ENCODE data around the gene MACROD1. TPM values are rescaled to one million over a fixed set of nuclear protein-coding genes. Genes with fewer than 3 reads are reported as not detected.

Gene MACROD1
- total RNA-seq, 4 donors from 2014 or later: 30.6 to 45.0 (median 35.0) TPM

DNA sequence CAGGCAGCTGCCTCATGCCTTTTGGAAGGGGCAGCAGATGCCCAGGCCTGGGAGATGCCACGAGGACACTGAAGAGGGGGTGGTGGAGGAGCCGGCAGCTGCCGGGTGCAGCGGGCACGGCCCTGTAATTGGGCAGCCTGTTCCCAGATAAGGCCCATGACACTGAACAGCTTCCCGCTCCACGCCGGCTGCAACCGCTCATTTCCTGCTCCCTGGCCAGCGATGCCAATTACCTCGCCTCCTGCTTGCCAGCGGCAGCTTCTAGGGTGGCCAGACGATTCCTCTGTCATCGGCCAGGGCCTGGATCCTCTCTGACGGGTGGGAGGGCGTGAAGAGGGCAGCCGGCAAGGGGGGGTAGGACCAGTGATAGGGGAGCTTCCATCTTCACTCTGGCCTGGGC, 107.4 kb downstream of the MACROD1 start:
- peaks cover 0 to 76% (median 32%) of the 10 kb centered on the region in 4 donors for H3K4me1 ChIP-seq
- H3K9me3 ChIP-seq: no peaks in the 10 kb centered on the region
- 75 to 76% methylated on average over 16 of the region's 17 CpGs for WGBS, 2 donors
- H3K4me3 ChIP-seq: no peak overlapping the region
- peaks cover 0 to 7% of the 10 kb centered on the region in 2 donors for H3K27me3 ChIP-seq
- peak overlapping the region in 2 of 4 donors; percentile 61 to 78 for H3K27ac ChIP-seq
- no peak for DNase-seq (ENCODE audit: low spot score in 2 of 2)
- TF ChIP-seq POLR2A (IDR thresholded peaks at IDR 0.05) (no peak), EP300 (IDR thresholded peaks at IDR 0.05) (no peak)
- TF ChIP-seq, protein P1, sequence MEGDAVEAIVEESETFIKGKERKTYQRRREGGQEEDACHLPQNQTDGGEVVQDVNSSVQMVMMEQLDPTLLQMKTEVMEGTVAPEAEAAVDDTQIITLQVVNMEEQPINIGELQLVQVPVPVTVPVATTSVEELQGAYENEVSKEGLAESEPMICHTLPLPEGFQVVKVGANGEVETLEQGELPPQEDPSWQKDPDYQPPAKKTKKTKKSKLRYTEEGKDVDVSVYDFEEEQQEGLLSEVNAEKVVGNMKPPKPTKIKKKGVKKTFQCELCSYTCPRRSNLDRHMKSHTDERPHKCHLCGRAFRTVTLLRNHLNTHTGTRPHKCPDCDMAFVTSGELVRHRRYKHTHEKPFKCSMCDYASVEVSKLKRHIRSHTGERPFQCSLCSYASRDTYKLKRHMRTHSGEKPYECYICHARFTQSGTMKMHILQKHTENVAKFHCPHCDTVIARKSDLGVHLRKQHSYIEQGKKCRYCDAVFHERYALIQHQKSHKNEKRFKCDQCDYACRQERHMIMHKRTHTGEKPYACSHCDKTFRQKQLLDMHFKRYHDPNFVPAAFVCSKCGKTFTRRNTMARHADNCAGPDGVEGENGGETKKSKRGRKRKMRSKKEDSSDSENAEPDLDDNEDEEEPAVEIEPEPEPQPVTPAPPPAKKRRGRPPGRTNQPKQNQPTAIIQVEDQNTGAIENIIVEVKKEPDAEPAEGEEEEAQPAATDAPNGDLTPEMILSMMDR (IDR thresholded peaks at IDR 0.05): no peak
- H3K36me3 ChIP-seq: no peaks in the 10 kb centered on the region

DNA sequence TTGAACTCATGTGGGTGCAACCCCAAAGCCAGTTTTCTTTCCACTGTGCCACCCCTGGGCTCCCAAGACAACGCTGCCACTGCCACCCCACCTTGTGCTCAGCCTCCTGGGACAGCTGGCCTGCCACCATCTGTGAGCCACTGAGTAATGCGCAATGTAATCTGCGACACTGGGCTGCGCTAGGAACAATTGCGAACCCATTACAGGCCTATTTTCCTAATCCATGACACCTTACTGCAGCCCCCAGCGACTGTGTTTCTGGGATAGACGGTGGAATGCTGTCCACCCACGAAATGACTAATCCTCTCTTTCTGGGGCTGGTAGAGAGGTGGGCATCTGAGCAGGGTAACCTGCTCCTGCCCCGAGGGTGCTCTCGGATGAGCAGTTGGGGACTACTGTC, 108.0 kb downstream of the MACROD1 start:
- H3K27me3 ChIP-seq: peaks cover 0 to 7% of the 10 kb centered on the region in 2 donors
- H3K4me3 ChIP-seq: no peak overlapping the region
- no peaks in the 10 kb centered on the region for H3K9me3 ChIP-seq
- 86 to 94% methylated on average over 7 to 10 of the region's 10 CpGs for WGBS, 2 donors
- TF ChIP-seq POLR2A (IDR thresholded peaks at IDR 0.05) (no peak), EP300 (IDR thresholded peaks at IDR 0.05) (no peak)
- TF ChIP-seq, protein P1 (IDR thresholded peaks at IDR 0.05): no peak
- peak overlapping the region in 2 of 4 donors; percentile 78 to 87 for H3K27ac ChIP-seq
- no peak for DNase-seq (ENCODE audit: low spot score in 2 of 2)
- H3K36me3 ChIP-seq: no peaks in the 10 kb centered on the region
- peaks cover 0 to 82% (median 35%) of the 10 kb centered on the region in 4 donors for H3K4me1 ChIP-seq

DNA sequence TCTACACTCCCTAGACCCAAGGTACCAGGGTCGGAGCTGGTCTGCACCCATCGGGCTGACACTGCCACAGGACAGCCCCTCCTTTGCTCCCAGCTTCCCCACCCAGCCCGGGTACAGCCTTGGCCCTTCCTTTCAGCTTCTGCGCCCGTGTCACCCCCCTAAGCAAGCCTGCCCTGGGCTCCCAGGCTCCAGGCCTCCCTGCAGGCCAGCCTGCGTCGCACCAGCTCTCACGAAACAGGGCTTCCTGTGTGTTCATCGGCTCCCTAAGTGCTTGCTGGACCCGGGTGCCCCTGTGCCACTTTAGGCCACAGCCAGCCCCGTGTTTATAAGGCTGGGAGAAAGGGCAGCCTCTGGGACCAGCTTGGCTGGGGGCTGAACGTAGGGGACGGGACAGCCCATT, 109.1 kb downstream of the MACROD1 start:
- H3K9me3 ChIP-seq: no peaks in the 10 kb centered on the region
- peaks cover 0 to 7% of the 10 kb centered on the region in 2 donors for H3K27me3 ChIP-seq
- TF ChIP-seq, protein P1 (IDR thresholded peaks at IDR 0.05): no peak
- TF ChIP-seq POLR2A (IDR thresholded peaks at IDR 0.05): no peak
- TF ChIP-seq EP300 (IDR thresholded peaks at IDR 0.05): no peak
- WGBS, 2 donors: 40 to 58% methylated on average over 5 to 12 of the region's 13 CpGs
- peaks cover 0 to 83% (median 35%) of the 10 kb centered on the region in 4 donors for H3K4me1 ChIP-seq
- H3K27ac ChIP-seq: peak overlapping the region; percentile 10 to 87 (median 72)
- H3K4me3 ChIP-seq: no peak overlapping the region
- H3K36me3 ChIP-seq: no peaks in the 10 kb centered on the region
- DNase-seq (ENCODE audit: low spot score in 2 of 2): no peak

DNA sequence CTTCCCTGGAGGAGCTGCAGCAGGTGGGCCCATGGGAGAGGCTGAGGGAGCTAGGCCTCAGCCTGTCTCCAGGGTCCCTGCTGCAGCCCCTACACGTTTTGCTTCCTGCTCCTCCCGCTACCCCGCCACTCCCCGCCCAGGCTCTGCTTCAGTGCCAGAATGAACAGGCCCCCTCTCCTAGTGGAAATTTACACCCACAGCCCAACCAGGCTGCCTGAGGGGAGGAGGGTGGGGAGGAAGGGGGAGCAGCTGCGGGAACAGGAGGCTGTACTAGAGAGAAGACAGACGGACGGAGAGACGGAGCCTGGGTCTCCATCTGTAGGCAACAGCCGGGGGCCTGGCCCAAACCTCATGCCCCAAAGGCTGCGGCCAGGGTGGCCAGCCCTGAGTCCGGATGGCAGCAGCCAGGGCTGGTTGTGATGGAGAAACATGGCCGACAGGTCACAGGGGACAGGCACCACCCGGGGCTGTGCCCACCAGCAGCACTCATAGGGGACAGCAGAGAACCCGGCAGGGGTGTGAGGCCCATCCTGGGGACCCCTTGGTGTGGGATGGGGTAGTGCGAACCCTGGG, 109.6 kb downstream of the MACROD1 start:
- DNase-seq (ENCODE audit: low spot score in 2 of 2): no peak
- no peak overlapping the region for H3K4me3 ChIP-seq
- H3K4me1 ChIP-seq: peaks cover 0 to 80% (median 34%) of the 10 kb centered on the region in 4 donors
- peak overlapping the region in 3 of 4 donors; percentile 67 to 87 (median 78) for H3K27ac ChIP-seq
- H3K9me3 ChIP-seq: no peaks in the 10 kb centered on the region
- WGBS, 2 donors: 45 to 55% methylated on average over 12 to 15 of the region's 15 CpGs
- peaks cover 0 to 2% of the 10 kb centered on the region in 2 donors for H3K27me3 ChIP-seq
- no peaks in the 10 kb centered on the region for H3K36me3 ChIP-seq
- TF ChIP-seq POLR2A (IDR thresholded peaks at IDR 0.05) (no peak), EP300 (IDR thresholded peaks at IDR 0.05) (no peak)
- TF ChIP-seq, protein P1 (IDR thresholded peaks at IDR 0.05): no peak

DNA sequence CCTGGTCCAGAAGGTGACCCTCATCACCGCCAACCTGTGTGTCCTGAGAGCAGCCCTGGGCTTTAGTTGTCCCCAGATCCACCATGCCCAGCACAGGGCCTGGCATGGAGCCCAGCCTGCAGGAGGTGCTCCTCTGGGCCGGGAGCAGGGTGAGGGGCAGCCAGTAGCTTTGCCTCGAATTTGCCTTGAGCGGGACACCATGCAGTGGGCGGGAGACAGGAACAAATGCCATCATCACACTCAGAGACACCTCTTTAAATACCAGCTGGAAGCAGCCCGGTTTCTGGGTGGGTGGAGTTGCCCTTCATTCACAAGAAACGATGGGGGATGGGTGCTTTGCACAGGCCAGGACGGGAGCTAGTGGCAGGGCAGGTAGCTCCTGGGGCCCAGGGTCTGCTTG, 110.8 kb downstream of the MACROD1 start:
- WGBS, 2 donors: 42 to 48% methylated on average over 6 to 8 of the region's 8 CpGs
- peaks cover 0 to 76% (median 29%) of the 10 kb centered on the region in 4 donors for H3K4me1 ChIP-seq
- TF ChIP-seq POLR2A (IDR thresholded peaks at IDR 0.05) (no peak), EP300 (IDR thresholded peaks at IDR 0.05) (no peak)
- TF ChIP-seq, protein P1 (IDR thresholded peaks at IDR 0.05): no peak
- no peaks in the 10 kb centered on the region for H3K9me3 ChIP-seq
- H3K27ac ChIP-seq: peak overlapping the region in 3 of 4 donors; percentile 67 to 87 (median 78)
- no peaks in the 10 kb centered on the region for H3K36me3 ChIP-seq
- H3K4me3 ChIP-seq: no peak overlapping the region
- no peaks in the 10 kb centered on the region for H3K27me3 ChIP-seq
- DNase-seq (ENCODE audit: low spot score in 2 of 2): no peak
